ENCODE results near the gene HPSE2. TPM values are rescaled to one million over a fixed set of nuclear protein-coding genes. Genes with fewer than 3 reads are reported as not detected.

The HPSE2 gene
- total RNA-seq, 4 donors from 2014 or later = not detected

DNA sequence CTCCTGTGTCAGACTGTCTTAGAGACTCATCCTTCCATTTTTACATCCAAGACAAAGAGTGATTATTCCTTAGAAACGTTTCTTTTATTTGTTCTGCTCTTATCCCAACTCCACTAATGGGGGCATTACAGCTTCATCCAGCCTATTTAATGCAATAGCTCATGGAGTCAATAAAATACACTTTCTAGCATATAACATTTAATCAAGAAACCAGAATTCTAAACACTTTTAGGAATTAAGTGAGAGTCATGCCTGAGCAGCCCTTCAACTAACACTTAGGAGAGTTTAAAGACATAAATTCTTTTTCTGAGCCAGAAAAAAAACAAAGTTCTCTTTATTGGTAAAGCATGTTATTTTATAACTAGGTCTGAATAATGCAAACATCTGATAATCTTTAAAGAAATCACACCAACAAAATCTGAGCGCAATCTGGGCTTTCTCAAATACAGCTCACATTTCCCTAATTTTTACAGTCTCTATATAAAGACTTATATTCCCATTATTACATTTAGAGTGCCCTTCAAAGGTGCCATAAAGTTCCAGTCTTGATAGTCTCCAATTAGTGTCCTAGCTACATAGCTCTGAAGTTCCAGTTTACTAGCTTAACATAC lies 427.3 kb downstream of the HPSE2 start:
- no peaks in the 10 kb centered on the region for H3K27me3 ChIP-seq
- no peaks in the 10 kb centered on the region for H3K4me1 ChIP-seq
- no peak overlapping the region for H3K4me3 ChIP-seq (replicated peaks in 1 of 3)
- WGBS, 2 donors = 55% methylated on average over 2 of the region's 2 CpGs
- TF ChIP-seq CTCF (IDR thresholded peaks at IDR 0.05) = no peak
- TF ChIP-seq POLR2A (IDR thresholded peaks at IDR 0.05) = no peak
- intact Hi-C loops (cut with DNase I) = no loop called here
- no peaks in the 10 kb centered on the region for H3K9me3 ChIP-seq
- H3K27ac ChIP-seq = no peak overlapping the region
- no peak for DNase-seq
- H3K36me3 ChIP-seq = no peaks in the 10 kb centered on the region

DNA sequence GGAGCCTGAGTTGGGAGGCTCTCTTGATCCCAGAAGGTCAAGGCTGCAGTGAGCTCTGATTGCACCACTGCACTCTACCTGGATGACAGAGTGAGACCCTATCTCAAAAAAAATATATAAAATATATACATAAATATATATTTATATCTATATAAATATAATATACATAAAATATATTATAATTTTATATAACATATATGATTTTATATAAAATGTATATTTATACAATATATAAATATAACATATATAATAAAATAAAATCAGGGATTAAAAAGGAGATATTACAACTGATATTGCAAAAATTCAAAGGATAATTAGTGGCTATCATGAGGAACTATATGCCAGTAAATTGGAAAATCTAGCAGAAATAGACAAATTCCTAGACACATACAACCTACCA lies 435.4 kb downstream of the HPSE2 start:
- H3K9me3 ChIP-seq = no peaks in the 10 kb centered on the region
- H3K4me3 ChIP-seq (replicated peaks in 1 of 3) = no peak overlapping the region
- no peak overlapping the region for H3K27ac ChIP-seq
- no peak for TF ChIP-seq CTCF (IDR thresholded peaks at IDR 0.05)
- TF ChIP-seq POLR2A (IDR thresholded peaks at IDR 0.05) = no peak
- intact Hi-C loops (cut with DNase I) = no loop called here
- no peaks in the 10 kb centered on the region for H3K36me3 ChIP-seq
- no peaks in the 10 kb centered on the region for H3K4me1 ChIP-seq
- no peaks in the 10 kb centered on the region for H3K27me3 ChIP-seq
- no peak for DNase-seq

DNA sequence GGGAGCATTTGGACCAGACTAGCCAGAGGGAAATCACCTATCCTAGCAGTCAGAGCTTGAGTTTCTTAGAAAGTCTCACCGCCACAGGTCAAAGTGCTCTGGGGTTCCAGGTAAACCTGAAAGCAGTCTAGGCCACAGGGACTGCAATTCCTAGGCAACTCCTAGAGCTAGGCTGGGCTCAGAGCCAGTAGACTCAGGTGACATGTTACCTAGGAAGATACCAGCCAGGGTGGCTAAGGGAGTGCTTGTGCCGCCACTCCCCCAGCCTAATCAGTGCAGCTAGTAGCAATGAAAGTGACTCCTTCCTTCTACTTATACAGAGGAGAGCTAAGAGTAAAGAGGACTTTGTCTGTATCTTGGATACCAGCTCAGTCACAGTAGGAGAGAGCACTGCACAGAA lies 440.2 kb downstream of the HPSE2 start:
- DNase-seq = no peak
- WGBS, 2 donors = 100% methylated on average over 2 of the region's 2 CpGs; no CpG with 5 or more reads in 1 of the 2 donors
- no peaks in the 10 kb centered on the region for H3K9me3 ChIP-seq
- no peak for TF ChIP-seq POLR2A (IDR thresholded peaks at IDR 0.05)
- no peak for TF ChIP-seq CTCF (IDR thresholded peaks at IDR 0.05)
- no peak overlapping the region for H3K4me3 ChIP-seq (replicated peaks in 1 of 3)
- H3K4me1 ChIP-seq = no peaks in the 10 kb centered on the region
- no peaks in the 10 kb centered on the region for H3K27me3 ChIP-seq
- H3K36me3 ChIP-seq = no peaks in the 10 kb centered on the region
- H3K27ac ChIP-seq = no peak overlapping the region
- intact Hi-C loops (cut with DNase I) = no loop called here

DNA sequence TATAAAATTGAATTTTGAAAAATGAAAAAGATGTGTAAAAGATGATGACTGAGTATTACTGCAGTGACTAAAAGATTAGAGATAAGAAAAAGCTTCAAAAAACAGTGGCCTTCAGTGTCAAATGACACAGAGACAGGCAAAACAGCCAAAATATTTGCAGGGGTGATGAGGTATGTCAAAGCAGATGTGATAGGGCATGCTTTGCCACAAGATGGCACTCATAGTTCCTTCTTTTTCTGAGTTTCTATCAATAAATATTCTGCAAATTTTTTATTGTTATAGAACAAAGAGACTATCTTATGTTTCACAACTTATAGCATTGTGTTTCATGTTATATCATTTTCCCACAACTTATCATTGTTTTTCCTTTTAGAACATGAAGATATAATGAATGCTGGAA lies 444.8 kb downstream of the HPSE2 start:
- H3K4me3 ChIP-seq (replicated peaks in 1 of 3) = no peak overlapping the region
- TF ChIP-seq CTCF (IDR thresholded peaks at IDR 0.05) = no peak
- TF ChIP-seq POLR2A (IDR thresholded peaks at IDR 0.05) = no peak
- no peaks in the 10 kb centered on the region for H3K9me3 ChIP-seq
- intact Hi-C loops (cut with DNase I) = no loop called here
- H3K27me3 ChIP-seq = no peaks in the 10 kb centered on the region
- DNase-seq = no peak
- no peaks in the 10 kb centered on the region for H3K4me1 ChIP-seq
- H3K27ac ChIP-seq = no peak overlapping the region
- H3K36me3 ChIP-seq = no peaks in the 10 kb centered on the region

DNA sequence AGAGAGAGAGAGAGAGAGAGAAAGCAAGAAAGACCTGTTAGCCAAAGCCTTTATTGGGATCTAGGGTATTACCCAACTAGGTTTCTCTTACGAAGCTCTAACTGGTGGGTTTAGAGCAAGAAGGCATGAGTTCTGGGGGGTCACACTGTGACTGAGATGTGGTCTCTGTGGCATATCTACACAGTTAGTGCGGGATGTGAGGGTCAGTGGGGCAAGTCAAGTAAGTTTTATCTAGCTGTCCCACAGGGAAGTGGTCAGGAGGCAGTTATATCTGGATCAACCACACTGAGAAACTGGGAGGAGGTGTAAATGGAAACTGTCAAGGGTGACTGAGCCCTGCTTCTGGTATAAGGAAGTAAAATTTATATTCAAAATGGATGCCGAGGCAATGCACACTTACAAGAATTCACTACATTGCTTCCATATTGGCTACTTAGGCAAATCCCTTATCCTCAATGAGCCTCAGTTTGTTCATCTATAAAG lies 457.3 kb downstream of the HPSE2 start:
- Histone ChIP-seq H3K9me3 (no peaks in the 10 kb centered on the region), H3K4me3 (replicated peaks in 1 of 3) (no peak overlapping the region), H3K27ac (no peak overlapping the region), H3K4me1 (no peaks in the 10 kb centered on the region), H3K36me3 (no peaks in the 10 kb centered on the region), H3K27me3 (no peaks in the 10 kb centered on the region)
- TF ChIP-seq CTCF (IDR thresholded peaks at IDR 0.05) (no peak), POLR2A (IDR thresholded peaks at IDR 0.05) (no peak)
- no peak for DNase-seq
- 77 to 80% methylated on average over 3 of the region's 3 CpGs for WGBS, 2 donors
- intact Hi-C loops (cut with DNase I) = no loop called here
